Liver (tissue), 3 donors: Measurements from ENCODE around the gene COMMD1.

Experiments
- TF ChIP-seq, protein P1 (sequence below): IDR thresholded peaks from 2 replicates; pipeline ENCODE4 v1.6.1; 2016; ENCODE audit warnings: antibody characterized with exemption
- TF ChIP-seq, protein P2 (sequence below): IDR thresholded peaks from 2 replicates; pipeline ENCODE4 v1.6.1; 2016; ENCODE audit warnings: antibody characterized with exemption
- TF ChIP-seq, protein P3 (sequence below): fragments of 150-350 bp; IDR thresholded peaks from 2 replicates; pipeline ENCODE4 v1.5.1; 2017; ENCODE audit warnings: improper control_type of control experiment, low read depth, low read length; ENCODE audit not compliant: missing input control
- TF ChIP-seq, protein P4 (sequence below): IDR thresholded peaks from 2 replicates; pipeline ENCODE4 v1.6.1; 2016; ENCODE audit warnings: antibody characterized with exemption, mild to moderate bottlenecking
- donor health status: healthy.
- donor health status: healthy.

DNA sequence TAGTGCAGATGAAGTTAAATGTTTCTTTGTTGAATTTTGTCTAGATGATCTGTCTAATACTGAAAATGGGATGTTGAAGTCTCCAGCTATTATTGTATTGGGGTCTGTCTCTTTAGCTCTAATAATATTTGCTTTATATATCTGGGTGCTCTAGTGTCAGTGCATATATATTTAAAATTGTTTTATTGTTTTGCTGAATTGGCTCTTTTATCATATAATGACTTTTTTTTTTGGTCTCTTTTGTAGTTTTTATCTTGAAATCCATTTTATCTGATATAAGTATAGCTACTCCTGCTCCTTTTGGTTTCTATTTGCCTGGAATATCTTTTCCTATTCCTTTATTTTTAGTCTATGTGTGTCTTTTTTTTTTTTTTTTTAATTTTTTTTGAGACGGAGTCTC is 79.2 kb downstream of the COMMD1 start:
- TF ChIP-seq, protein P1, sequence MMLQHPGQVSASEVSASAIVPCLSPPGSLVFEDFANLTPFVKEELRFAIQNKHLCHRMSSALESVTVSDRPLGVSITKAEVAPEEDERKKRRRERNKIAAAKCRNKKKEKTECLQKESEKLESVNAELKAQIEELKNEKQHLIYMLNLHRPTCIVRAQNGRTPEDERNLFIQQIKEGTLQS = no peak
- TF ChIP-seq, protein P2, sequence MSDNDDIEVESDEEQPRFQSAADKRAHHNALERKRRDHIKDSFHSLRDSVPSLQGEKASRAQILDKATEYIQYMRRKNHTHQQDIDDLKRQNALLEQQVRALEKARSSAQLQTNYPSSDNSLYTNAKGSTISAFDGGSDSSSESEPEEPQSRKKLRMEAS = no peak
- TF ChIP-seq, protein P3, sequence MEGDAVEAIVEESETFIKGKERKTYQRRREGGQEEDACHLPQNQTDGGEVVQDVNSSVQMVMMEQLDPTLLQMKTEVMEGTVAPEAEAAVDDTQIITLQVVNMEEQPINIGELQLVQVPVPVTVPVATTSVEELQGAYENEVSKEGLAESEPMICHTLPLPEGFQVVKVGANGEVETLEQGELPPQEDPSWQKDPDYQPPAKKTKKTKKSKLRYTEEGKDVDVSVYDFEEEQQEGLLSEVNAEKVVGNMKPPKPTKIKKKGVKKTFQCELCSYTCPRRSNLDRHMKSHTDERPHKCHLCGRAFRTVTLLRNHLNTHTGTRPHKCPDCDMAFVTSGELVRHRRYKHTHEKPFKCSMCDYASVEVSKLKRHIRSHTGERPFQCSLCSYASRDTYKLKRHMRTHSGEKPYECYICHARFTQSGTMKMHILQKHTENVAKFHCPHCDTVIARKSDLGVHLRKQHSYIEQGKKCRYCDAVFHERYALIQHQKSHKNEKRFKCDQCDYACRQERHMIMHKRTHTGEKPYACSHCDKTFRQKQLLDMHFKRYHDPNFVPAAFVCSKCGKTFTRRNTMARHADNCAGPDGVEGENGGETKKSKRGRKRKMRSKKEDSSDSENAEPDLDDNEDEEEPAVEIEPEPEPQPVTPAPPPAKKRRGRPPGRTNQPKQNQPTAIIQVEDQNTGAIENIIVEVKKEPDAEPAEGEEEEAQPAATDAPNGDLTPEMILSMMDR = no peak
- TF ChIP-seq, protein P4, sequence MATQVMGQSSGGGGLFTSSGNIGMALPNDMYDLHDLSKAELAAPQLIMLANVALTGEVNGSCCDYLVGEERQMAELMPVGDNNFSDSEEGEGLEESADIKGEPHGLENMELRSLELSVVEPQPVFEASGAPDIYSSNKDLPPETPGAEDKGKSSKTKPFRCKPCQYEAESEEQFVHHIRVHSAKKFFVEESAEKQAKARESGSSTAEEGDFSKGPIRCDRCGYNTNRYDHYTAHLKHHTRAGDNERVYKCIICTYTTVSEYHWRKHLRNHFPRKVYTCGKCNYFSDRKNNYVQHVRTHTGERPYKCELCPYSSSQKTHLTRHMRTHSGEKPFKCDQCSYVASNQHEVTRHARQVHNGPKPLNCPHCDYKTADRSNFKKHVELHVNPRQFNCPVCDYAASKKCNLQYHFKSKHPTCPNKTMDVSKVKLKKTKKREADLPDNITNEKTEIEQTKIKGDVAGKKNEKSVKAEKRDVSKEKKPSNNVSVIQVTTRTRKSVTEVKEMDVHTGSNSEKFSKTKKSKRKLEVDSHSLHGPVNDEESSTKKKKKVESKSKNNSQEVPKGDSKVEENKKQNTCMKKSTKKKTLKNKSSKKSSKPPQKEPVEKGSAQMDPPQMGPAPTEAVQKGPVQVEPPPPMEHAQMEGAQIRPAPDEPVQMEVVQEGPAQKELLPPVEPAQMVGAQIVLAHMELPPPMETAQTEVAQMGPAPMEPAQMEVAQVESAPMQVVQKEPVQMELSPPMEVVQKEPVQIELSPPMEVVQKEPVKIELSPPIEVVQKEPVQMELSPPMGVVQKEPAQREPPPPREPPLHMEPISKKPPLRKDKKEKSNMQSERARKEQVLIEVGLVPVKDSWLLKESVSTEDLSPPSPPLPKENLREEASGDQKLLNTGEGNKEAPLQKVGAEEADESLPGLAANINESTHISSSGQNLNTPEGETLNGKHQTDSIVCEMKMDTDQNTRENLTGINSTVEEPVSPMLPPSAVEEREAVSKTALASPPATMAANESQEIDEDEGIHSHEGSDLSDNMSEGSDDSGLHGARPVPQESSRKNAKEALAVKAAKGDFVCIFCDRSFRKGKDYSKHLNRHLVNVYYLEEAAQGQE = no peak
